Stromal cell of bone marrow (primary cell): ENCODE measurements around the gene SPATA9.
"Not testable (repeated sequence)": the region's sequence is repeated elsewhere in the genome, so short reads cannot be mapped to it uniquely, and the experiment has no call there.

Experiments used
- DNase-seq: peaks from one replicate; pipeline ENCODE4 v3.0.0-alpha.2; 2012; ENCODE audit warnings: low read depth

Gene SPATA9

GRCh38 chr5:95646226-95646568 lies 36.6 kb downstream of the SPATA9 start:
- not testable (repeated sequence) for DNase-seq

GRCh38 chr5:95644351-95645042 lies 38.3 kb downstream of the SPATA9 start:
- peak; percentile 50 for DNase-seq

- DNase-seq = no peak
These were observed 39.6 kb downstream of the SPATA9 start for GRCh38 chr5:95643152-95643551.

- no peak for DNase-seq
These were observed 41.0 kb downstream of the SPATA9 start for GRCh38 chr5:95641741-95642220.

GRCh38 chr5:95638632-95639031 lies 44.2 kb downstream of the SPATA9 start:
- DNase-seq = no peak

- DNase-seq = no peak
These were observed 48.7 kb downstream of the SPATA9 start for GRCh38 chr5:95634081-95634480.

GRCh38 chr5:95633671-95634070 lies 49.1 kb downstream of the SPATA9 start:
- DNase-seq = no peak

- not testable (repeated sequence) for DNase-seq
These were observed 49.8 kb downstream of the SPATA9 start for GRCh38 chr5:95632942-95633341.

GRCh38 chr5:95631991-95632675 lies 50.7 kb downstream of the SPATA9 start:
- DNase-seq = peak; percentile 73

GRCh38 chr5:95631255-95631958 lies 51.4 kb downstream of the SPATA9 start:
- peak; percentile 82 for DNase-seq

- DNase-seq = no peak
These were observed 52.3 kb downstream of the SPATA9 start for GRCh38 chr5:95630394-95630917.

- no peak for DNase-seq
These were observed 53.9 kb downstream of the SPATA9 start for GRCh38 chr5:95628933-95629332.

GRCh38 chr5:95627971-95628810 lies 54.6 kb downstream of the SPATA9 start:
- no peak for DNase-seq

GRCh38 chr5:95626701-95627100 lies 56.1 kb downstream of the SPATA9 start:
- DNase-seq = no peak

- no peak for DNase-seq
These were observed 58.4 kb downstream of the SPATA9 start for GRCh38 chr5:95624368-95624767.

GRCh38 chr5:95623706-95624105 lies 59.1 kb downstream of the SPATA9 start:
- DNase-seq = no peak

- DNase-seq = no peak
These were observed 60.8 kb downstream of the SPATA9 start for GRCh38 chr5:95621839-95622629.

- DNase-seq = no peak
These were observed 61.6 kb downstream of the SPATA9 start for GRCh38 chr5:95620870-95621838.

GRCh38 chr5:95620030-95620869 lies 62.5 kb downstream of the SPATA9 start, which contains the start of gene GPR150:
Gene GPR150, plus strand, starts transcription at chr5:95620087. Its CDS starts 189 bp downstream, at chr5:95620276.
- DNase-seq = no peak
